ENCODE data around the gene CHD9.
"Not testable (repeated sequence)": the region's sequence is repeated elsewhere in the genome, so short reads cannot be mapped to it uniquely, and the experiment has no call there.

Gene CHD9

DNA sequence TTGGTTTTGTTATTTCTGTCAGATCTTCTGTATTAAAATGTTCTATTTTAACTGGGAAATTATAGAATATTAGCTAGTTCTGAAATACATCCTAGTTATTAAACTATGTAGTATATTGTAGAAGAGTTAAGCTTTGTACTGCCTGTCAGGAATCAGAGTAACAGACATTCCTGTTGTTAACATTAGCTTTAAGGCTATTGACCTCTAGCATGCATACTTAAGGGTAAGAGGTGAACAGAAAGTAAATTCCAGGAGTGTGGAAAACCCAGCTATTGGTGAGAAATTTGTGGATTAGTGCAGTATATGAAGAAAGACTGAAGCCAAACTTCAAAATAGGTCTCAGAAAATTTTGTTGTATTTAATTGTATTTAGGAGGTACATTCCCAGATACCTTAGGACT, 111.3 kb downstream of the CHD9 start:
- H3K4me3 ChIP-seq (ENCODE audit: low read depth, low read length) = no peak overlapping the region
- DNase-seq (ENCODE audit: low read depth) = no peak
- TF ChIP-seq POLR2A (IDR thresholded peaks at IDR 0.05; ENCODE audit: extremely low read depth, insufficient read length) = no peak
- no peak for TF ChIP-seq MYC (IDR thresholded peaks at IDR 0.05; ENCODE audit: low read depth, low read length)
- no peak for TF ChIP-seq MAX (IDR thresholded peaks at IDR 0.05; ENCODE audit: low read depth, low read length)
- TF ChIP-seq, protein P1, sequence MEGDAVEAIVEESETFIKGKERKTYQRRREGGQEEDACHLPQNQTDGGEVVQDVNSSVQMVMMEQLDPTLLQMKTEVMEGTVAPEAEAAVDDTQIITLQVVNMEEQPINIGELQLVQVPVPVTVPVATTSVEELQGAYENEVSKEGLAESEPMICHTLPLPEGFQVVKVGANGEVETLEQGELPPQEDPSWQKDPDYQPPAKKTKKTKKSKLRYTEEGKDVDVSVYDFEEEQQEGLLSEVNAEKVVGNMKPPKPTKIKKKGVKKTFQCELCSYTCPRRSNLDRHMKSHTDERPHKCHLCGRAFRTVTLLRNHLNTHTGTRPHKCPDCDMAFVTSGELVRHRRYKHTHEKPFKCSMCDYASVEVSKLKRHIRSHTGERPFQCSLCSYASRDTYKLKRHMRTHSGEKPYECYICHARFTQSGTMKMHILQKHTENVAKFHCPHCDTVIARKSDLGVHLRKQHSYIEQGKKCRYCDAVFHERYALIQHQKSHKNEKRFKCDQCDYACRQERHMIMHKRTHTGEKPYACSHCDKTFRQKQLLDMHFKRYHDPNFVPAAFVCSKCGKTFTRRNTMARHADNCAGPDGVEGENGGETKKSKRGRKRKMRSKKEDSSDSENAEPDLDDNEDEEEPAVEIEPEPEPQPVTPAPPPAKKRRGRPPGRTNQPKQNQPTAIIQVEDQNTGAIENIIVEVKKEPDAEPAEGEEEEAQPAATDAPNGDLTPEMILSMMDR (IDR thresholded peaks at IDR 0.05; ENCODE audit: low read depth, low read length) = no peak

- no peak for DNase-seq (ENCODE audit: low read depth)
- no peak overlapping the region for H3K4me3 ChIP-seq (ENCODE audit: low read depth, low read length)
- TF ChIP-seq MAX (IDR thresholded peaks at IDR 0.05; ENCODE audit: low read depth, low read length) (no peak), MYC (IDR thresholded peaks at IDR 0.05; ENCODE audit: low read depth, low read length) (no peak), POLR2A (IDR thresholded peaks at IDR 0.05; ENCODE audit: extremely low read depth, insufficient read length) (no peak)
- TF ChIP-seq, protein P1 (IDR thresholded peaks at IDR 0.05; ENCODE audit: low read depth, low read length) = no peak
Measured at GRCh38 chr16:53168744-53169143, 114.0 kb downstream of the CHD9 start.

- DNase-seq (ENCODE audit: low read depth) = no peak
- TF ChIP-seq, protein P1 (IDR thresholded peaks at IDR 0.05; ENCODE audit: low read depth, low read length) = no peak
- no peak for TF ChIP-seq POLR2A (IDR thresholded peaks at IDR 0.05; ENCODE audit: extremely low read depth, insufficient read length)
- no peak for TF ChIP-seq MYC (IDR thresholded peaks at IDR 0.05; ENCODE audit: low read depth, low read length)
- TF ChIP-seq MAX (IDR thresholded peaks at IDR 0.05; ENCODE audit: low read depth, low read length) = no peak
- no peak overlapping the region for H3K4me3 ChIP-seq (ENCODE audit: low read depth, low read length)
Measured at GRCh38 chr16:53172517-53172916, 117.7 kb downstream of the CHD9 start.

GRCh38 chr16:53175118-53175517, 120.3 kb downstream of the CHD9 start:
- TF ChIP-seq MAX (IDR thresholded peaks at IDR 0.05; ENCODE audit: low read depth, low read length) = no peak
- no peak for TF ChIP-seq POLR2A (IDR thresholded peaks at IDR 0.05; ENCODE audit: extremely low read depth, insufficient read length)
- TF ChIP-seq, protein P1 (IDR thresholded peaks at IDR 0.05; ENCODE audit: low read depth, low read length) = no peak
- TF ChIP-seq MYC (IDR thresholded peaks at IDR 0.05; ENCODE audit: low read depth, low read length) = no peak
- H3K4me3 ChIP-seq (ENCODE audit: low read depth, low read length) = no peak overlapping the region
- no peak for DNase-seq (ENCODE audit: low read depth)

DNA sequence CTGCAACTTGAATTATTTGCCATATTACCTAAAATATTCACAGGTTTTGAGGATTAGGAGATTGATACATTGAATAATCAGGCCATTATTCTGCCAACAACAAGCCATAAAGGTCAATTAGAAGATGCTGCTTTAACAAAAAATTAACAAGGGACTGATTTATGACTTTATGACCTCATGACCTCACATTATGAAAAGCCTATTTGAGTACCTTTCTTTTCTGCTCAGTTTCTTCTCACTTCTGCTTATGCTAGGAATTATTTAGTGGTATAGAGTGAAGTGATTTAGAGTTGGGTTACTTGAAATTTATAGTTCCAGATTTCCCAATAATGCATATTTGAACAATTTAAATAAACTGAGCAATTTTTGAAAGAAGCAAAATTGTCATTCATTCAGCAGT, 121.6 kb downstream of the CHD9 start:
- DNase-seq (ENCODE audit: low read depth) = no peak
- no peak overlapping the region for H3K4me3 ChIP-seq (ENCODE audit: low read depth, low read length)
- no peak for TF ChIP-seq MAX (IDR thresholded peaks at IDR 0.05; ENCODE audit: low read depth, low read length)
- TF ChIP-seq, protein P1 (IDR thresholded peaks at IDR 0.05; ENCODE audit: low read depth, low read length) = no peak

DNA sequence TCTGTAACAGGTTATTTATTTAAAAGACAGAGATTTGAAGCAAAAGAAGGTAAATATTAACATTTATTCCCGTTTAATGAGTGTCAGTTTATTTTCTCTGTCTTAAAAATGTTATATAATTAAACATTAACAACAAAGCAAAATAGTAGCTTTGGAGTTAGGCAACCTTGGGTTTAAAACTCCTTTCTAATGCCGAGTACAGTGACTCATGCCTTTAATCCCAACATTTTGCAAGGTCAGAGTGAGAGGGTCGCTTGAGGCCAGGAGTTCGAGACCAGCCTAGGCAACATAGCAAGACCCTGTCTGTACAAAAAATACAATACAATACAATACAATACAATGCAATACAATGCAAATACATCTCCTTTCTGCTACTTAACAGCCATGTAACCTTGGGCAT, 128.7 kb downstream of the CHD9 start:
- no peak for TF ChIP-seq MAX (IDR thresholded peaks at IDR 0.05; ENCODE audit: low read depth, low read length)
- TF ChIP-seq POLR2A (IDR thresholded peaks at IDR 0.05; ENCODE audit: extremely low read depth, insufficient read length) = no peak
- TF ChIP-seq MYC (IDR thresholded peaks at IDR 0.05; ENCODE audit: low read depth, low read length) = no peak
- TF ChIP-seq, protein P1 (IDR thresholded peaks at IDR 0.05; ENCODE audit: low read depth, low read length) = no peak
- no peak overlapping the region for H3K4me3 ChIP-seq (ENCODE audit: low read depth, low read length)
- no peak for DNase-seq (ENCODE audit: low read depth)

- not testable (repeated sequence) for H3K4me3 ChIP-seq (ENCODE audit: low read depth, low read length); DNase-seq (ENCODE audit: low read depth)
Measured at GRCh38 chr16:53185741-53186140, 130.9 kb downstream of the CHD9 start.
